ENCODE data around the gene DCTN4.

DCTN4 gene

DNA sequence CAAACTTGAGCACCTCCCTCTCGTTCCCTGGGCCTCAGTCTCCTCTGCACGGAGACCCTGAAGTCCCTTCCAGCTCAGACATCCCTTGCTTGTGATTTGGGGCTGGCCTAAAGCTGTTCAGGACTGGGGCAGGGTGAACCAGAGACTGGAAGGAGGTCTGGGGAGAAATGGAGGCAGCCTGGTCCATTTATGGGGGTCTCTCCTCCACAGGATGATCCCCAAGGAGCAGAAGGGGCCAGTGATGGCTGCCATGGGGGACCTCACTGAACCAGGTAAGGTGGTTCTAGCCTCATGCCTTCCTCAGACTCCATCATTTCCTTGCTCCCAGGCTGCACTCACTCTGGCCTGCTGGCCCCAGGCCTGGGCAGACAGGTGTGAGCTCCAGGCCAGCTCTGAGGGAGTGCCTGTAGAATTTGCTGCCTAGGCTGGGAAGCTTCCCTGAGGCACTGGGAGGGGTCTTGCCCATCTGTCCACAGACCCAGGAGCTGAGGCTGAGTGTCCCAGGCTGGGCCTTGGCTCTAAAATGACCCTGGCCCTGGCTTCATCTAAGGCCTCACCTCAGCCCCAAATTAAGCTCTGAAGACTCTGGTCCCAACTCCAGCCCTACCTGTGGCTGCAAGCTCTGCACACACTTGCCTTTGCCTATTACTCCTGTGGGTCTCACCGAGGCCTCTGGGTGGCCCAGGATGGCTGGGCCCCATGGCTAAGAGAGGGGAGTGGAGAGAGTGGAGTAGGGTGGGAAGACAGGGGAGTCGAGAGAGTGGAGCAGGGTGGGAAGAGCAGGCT lies 95.9 kb downstream of the DCTN4 start:
- no peak for DNase-seq

DNA sequence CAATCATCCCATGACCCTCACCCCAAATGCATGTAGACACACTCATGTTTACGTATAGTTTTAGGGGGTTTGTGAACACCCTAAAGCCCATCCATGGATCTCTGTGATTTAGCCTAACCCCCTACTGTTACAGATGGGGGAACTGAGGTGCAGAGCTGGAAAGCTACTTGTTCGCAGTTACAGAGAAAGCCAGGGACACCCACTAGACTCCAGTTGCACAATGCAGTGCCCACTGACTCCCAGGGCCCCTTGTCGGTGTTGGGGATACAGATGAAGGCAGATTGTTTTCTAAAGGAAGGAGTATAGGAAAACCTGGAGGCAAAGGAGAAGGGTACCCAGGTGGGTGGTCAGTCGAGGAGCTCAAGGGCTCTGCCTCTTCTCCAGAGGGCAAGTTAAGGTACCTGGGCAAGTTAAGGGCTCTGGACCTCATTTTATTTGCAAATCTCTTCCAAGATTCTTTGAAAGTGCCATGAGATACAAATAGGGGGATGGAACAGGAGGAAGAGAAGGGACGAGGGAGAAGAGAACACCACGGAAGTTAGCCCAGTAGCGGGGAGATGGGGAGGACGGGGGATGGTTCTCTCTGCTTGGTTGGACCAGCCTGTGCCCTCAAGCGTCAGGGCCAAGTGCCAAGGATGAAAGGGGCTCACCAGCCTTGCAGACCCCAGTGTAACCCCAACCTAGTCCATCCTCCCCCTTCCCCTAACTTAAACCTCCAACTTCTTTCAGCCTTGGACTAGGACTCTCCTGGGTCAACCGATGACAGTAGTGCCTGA lies 96.8 kb downstream of the DCTN4 start:
- no peak for DNase-seq

DNA sequence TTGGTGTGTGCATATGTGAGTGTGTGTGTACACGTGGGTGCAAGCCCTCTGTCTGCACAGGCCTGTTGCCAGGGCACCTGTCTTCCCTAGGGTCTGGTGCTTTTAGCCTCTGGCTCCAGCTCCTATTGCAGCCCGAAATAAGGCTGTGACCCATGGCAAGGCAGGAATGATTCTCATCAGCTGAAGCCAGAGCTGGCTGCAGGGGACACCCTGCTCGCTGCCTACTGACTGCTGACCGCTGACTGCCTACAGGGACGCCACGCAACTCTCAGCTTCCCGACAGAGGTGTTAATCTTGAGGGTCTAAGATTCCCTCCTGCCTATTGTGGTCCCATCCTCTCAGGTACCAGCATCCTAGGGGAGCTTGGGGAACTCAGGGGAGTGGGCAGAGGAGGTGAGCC lies 97.7 kb downstream of the DCTN4 start, which contains the start of gene MYOZ3:
Gene MYOZ3 (plus strand): TSS at position 166 of the 400 bp plus-strand sequence. CDS start 1,691 bp downstream, outside the sequence.
- DNase-seq, result no peak

DNA sequence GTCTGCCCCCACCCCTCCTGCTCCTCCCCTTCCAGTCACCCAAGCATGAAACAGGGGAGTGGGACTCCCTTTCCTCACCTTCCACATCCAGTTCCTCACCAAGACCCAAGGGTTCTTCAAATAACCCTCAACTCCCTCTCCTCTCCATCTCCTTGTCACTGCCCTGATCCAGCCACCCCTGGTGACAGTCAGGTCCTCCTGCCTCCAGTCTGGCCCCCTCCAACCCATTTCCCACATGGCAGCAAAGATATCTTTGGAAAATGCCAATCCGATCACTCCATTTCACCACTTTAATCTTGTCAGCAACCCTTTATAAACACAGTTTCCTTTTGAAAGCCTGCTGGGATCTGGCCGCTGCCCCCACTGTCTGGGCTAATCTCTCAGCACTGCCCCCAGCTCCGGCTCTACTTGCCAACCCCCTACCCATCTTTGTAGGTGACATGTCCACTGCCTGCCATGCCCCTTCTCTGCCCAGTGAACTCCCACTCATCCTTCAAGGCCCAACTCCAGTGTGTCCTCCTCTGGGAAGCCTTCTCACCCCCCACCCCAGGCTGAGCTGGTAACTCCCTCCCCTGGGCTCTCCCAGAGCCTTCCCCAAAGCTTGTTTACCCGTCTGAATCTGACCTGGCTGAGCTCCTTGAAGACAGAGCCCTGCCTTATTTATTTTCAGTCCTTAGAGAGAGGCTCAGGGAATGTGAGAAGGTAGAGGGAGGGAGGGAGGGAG lies 98.5 kb downstream of the DCTN4 start:
- DNase-seq, result no peak

DNA sequence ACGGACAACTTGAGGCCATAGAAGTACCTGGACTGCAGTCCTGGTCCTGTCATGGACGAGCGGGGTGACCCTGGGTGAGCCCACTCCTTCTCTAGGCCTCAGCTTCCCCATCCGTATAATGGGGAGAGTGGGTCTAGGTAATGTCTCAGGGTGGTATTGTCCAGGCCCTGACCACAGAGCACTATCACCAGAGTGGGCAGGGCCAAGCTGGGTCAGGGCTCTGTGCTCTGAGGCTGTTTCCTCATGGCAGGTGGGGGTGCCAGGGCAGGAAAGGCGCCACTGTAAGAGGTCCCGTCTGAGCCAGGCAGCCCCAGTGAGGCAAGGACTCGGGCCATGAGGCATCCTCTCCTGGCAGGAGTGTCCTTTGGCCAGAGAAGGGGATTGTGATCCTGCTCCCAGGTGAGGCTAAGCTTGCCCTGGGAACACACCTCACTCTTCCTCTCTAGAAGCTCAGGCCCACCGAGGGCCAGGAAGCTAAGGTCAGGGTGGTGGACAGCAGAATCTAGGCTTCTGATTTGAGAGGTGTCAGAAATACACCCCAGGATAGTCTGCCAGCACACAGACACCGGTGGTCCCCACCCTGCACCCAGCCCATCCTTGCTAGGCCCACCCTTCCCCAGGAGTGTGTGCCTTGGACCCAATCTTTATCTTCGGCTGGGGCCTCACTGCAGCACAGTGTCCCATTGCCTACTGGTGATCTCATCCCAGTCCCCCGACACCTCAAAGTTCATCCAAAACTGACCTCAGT lies 99.3 kb downstream of the DCTN4 start:
- no peak for DNase-seq

DNA sequence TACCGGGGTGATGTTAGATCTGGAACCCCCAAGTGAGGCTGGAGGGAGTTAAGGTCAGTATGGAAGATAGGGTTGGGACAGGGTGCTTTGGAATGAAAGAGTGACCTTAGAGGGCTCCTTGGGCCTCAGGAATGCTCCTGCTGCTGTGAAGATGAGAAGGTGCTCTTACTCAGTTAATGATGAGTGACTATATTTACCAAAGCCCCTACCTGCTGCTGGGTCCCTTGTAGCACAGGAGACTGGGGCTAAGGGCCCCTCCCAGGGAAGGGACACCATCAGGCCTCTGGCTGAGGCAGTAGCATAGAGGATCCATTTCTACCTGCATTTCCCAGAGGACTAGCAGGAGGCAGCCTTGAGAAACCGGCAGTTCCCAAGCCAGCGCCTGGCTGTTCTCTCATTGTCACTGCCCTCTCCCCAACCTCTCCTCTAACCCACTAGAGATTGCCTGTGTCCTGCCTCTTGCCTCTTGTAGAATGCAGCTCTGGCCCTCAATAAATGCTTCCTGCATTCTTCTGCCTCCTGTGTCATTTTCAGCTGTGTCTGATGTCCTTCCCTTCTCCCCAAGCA lies 100.0 kb downstream of the DCTN4 start:
- DNase-seq, result no peak

Measured in GF-D8 (cell line).